Measurements from ENCODE around the gene DYNC2I2. TPM values are rescaled to one million over a fixed set of nuclear protein-coding genes. Genes with fewer than 3 reads are reported as not detected.
"Not testable (repeated sequence)": the region's sequence is repeated elsewhere in the genome, so short reads cannot be mapped to it uniquely, and the experiment has no call there.

DYNC2I2 gene
- total and polyA plus RNA-seq, 11 donors: 20.5 to 65.7 (median 35.1) TPM

GRCh38 chr9:128702445-128702948, 45.9 kb upstream of the DYNC2I2 start, which contains the start of gene PKN3:
TSS of gene PKN3 (plus strand) at chr9:128702503. CDS start at chr9:128702916, 413 bp downstream.
- Histone ChIP-seq H3K27me3 (no peaks in the 10 kb centered on the region), H3K9me3 (no peaks in the 10 kb centered on the region), H3K27ac (peak within 1 kb of the TSS; percentile 80 to 96 (median 91)), H3K4me3 (peak within 1 kb of the TSS; percentile 61 to 97 (median 78)), H3K4me1 (peaks cover 0 to 28% (median 6%) of the 10 kb centered on the region in 12 donors), H3K36me3 (peaks cover 0 to 5% (median 0%) of the 10 kb centered on the region in 9 donors)
- WGBS, 4 donors: 0 to 1% (median 0%) methylated on average over 21 to 65 of the region's 65 CpGs
- intact Hi-C loops (cut with DNase I): loop anchor here in 2 of 10 donors (1.0 to 5.0 kb wide), 3 partner anchors 70 to 85 kb away; partner anchors contain the start of genes TBC1D13 (in 2 of the 2) and ZER1 (in 1 of the 2)
- DNase-seq (peak; percentile 87 to 94 (median 90)), ATAC-seq (peak; percentile 43 to 85 (median 74))
- TF ChIP-seq POLR2A (IDR thresholded peaks at IDR 0.05): peak in 1 of 2 donors; percentile 52
- TF ChIP-seq CTCF (IDR thresholded peaks at IDR 0.05): peak; percentile 82 to 96 (median 90)

GRCh38 chr9:128701227-128701854, 44.7 kb upstream of the DYNC2I2 start:
- Histone ChIP-seq H3K4me1 (peaks cover 0 to 28% (median 6%) of the 10 kb centered on the region in 12 donors), H3K36me3 (peaks cover 0 to 11% (median 10%) of the 10 kb centered on the region in 9 donors), H3K27me3 (no peaks in the 10 kb centered on the region), H3K9me3 (no peaks in the 10 kb centered on the region), H3K27ac (peak overlapping the region in 2 of 12 donors; percentile 32 to 88), H3K4me3 (peak overlapping the region in 4 of 12 donors; percentile 61 to 92 (median 73))
- DNase-seq (peak in 2 of 5 donors; percentile 30 to 33), ATAC-seq (no peak)
- WGBS, 4 donors: 32 to 47% (median 39%) methylated on average over 10 of the region's 10 CpGs
- TF ChIP-seq POLR2A (IDR thresholded peaks at IDR 0.05) (no peak), CTCF (IDR thresholded peaks at IDR 0.05) (no peak)
- intact Hi-C loops (cut with DNase I): loop anchor here in 2 of 10 donors (5.0 kb wide), 2 partner anchors 71 to 86 kb away; partner anchors contain the start of genes TBC1D13 (in 1 of the 2) and ZER1 (in 1 of the 2)

- H3K27me3 ChIP-seq; ATAC-seq; intact Hi-C loops (cut with DNase I); H3K9me3 ChIP-seq; H3K27ac ChIP-seq; H3K4me3 ChIP-seq: not testable (repeated sequence)
- DNase-seq: peak in 2 of 5 donors; percentile 6 to 31
- H3K36me3 ChIP-seq: peaks cover 0 to 31% (median 29%) of the 10 kb centered on the region in 9 donors
- 95 to 97% (median 95%) methylated on average over 30 of the region's 30 CpGs for WGBS, 4 donors
- peaks cover 0 to 22% (median 6%) of the 10 kb centered on the region in 12 donors for H3K4me1 ChIP-seq
Measured at GRCh38 chr9:128699096-128699795, 42.6 kb upstream of the DYNC2I2 start.

GRCh38 chr9:128696923-128697707, 40.5 kb upstream of the DYNC2I2 start:
- ATAC-seq (no peak), DNase-seq (peak in 2 of 5 donors; percentile 1 to 18)
- Histone ChIP-seq H3K27me3 (no peaks in the 10 kb centered on the region), H3K27ac (no peak overlapping the region), H3K9me3 (no peaks in the 10 kb centered on the region), H3K4me3 (no peak overlapping the region), H3K4me1 (peaks cover 0 to 12% (median 5%) of the 10 kb centered on the region in 12 donors), H3K36me3 (peaks cover 2 to 53% (median 50%) of the 10 kb centered on the region in 9 donors)
- intact Hi-C loops (cut with DNase I): no loop called here
- TF ChIP-seq CTCF (IDR thresholded peaks at IDR 0.05) (no peak), POLR2A (IDR thresholded peaks at IDR 0.05) (no peak)
- 76 to 79% (median 79%) methylated on average over 8 of the region's 8 CpGs for WGBS, 4 donors
